Endodermal cell (in vitro differentiated cells): ENCODE results near the gene SPTA1. TPM values are rescaled to one million over a fixed set of nuclear protein-coding genes. Genes with fewer than 3 reads are reported as not detected.
"Not testable (repeated sequence)": the region's sequence is repeated elsewhere in the genome, so short reads cannot be mapped to it uniquely, and the experiment has no call there.

ENCODE experiments used
- DNase-seq: peaks from one replicate; pipeline ENCODE4 v3.0.0-alpha.2; 2017
- H3K27ac ChIP-seq: 2 replicates; pipeline ENCODE4 v1.5.1; 2013; ENCODE audit warnings: mild to moderate bottlenecking, low read depth, low read length, moderate library complexity
- H3K27me3 ChIP-seq: 2 replicates; pipeline ENCODE4 v1.6.1; 2013; ENCODE audit warnings: mild to moderate bottlenecking, low read length, moderate library complexity; ENCODE audit not compliant: insufficient read depth, control insufficient read depth, poor library complexity, severe bottlenecking
- H3K36me3 ChIP-seq: 2 replicates; pipeline ENCODE4 v1.7.0; 2013; ENCODE audit warnings: mild to moderate bottlenecking, low read length, moderate library complexity; ENCODE audit not compliant: control insufficient read depth, insufficient read depth
- H3K4me1 ChIP-seq: one replicate; pipeline ENCODE4 v1.7.0; 2013; ENCODE audit warnings: low read length; ENCODE audit not compliant: control insufficient read depth, insufficient read depth
- H3K4me3 ChIP-seq: 2 replicates; pipeline ENCODE4 v1.5.1; 2013; ENCODE audit warnings: mild to moderate bottlenecking, low read length, moderate library complexity
- H3K9ac ChIP-seq: 2 replicates; pipeline ENCODE4 v1.6.1; 2013; ENCODE audit warnings: mild to moderate bottlenecking, low read length, moderate library complexity; ENCODE audit not compliant: poor library complexity, severe bottlenecking; ENCODE audit errors: extremely low read depth
- H3K9me3 ChIP-seq: 2 replicates; pipeline ENCODE4 v1.6.1; 2013; ENCODE audit warnings: mild to moderate bottlenecking, low read length, moderate library complexity; ENCODE audit not compliant: control insufficient read depth
- H3K27ac Mint-ChIP-seq: 2 replicates; pipeline ENCODE4 v1.8.0; 2020; ENCODE audit warnings: mixed read lengths
- H3K27me3 Mint-ChIP-seq: 2 replicates; pipeline ENCODE4 v1.8.0; 2021; ENCODE audit warnings: mild to moderate bottlenecking, mixed read lengths; ENCODE audit not compliant: insufficient read depth
- H3K36me3 Mint-ChIP-seq: 2 replicates; pipeline ENCODE4 v1.8.0; 2020; ENCODE audit warnings: low read depth, mixed read lengths
- H3K4me1 Mint-ChIP-seq: 2 replicates; pipeline ENCODE4 v1.8.0; 2020; ENCODE audit warnings: mixed read lengths
- H3K4me3 Mint-ChIP-seq: 2 replicates; pipeline ENCODE4 v1.8.0; 2020; ENCODE audit warnings: mild to moderate bottlenecking, moderate library complexity, mixed read lengths
- H3K9me3 Mint-ChIP-seq: 2 replicates; pipeline ENCODE4 v1.8.0; 2020; ENCODE audit warnings: mild to moderate bottlenecking, mixed read lengths
- CTCF ChIP-seq: fragments of 200-600 bp; sonication (generic); conservative IDR thresholded peaks from 2 replicates; pipeline ENCODE4 v1.5.0; 2021; ENCODE audit warnings: antibody characterized with exemption, mild to moderate bottlenecking
- WGBS, 2 experiments: methylation state at CpG; one replicate each; pipeline versions ENCODE4 v1.1.5 to v1.1.7; 2013; ENCODE audit warnings: missing lambda C conversion rate in 2 of 2, mixed read lengths in 1 of 2; ENCODE audit not compliant: insufficient coverage in 1 of 2, insufficient read length in 1 of 2; 5-methylcytosine and 5-hydroxymethylcytosine counted together
- total RNA-seq, 2 donors: library from RNA; stranded (reverse); fragmentation: NEBNext Ultra II Directional in 1 of 2; extraction: Animal tissue kit (Norgen Biotek cat#: 25700) in 1 of 2; gene quantifications; 2 replicates in 1 of 2; 3 replicates in 1 of 2; pipeline ENCODE4 v1.2.1, GENCODE V29; 2021

SPTA1 gene
- total RNA-seq, 2 donors from 2014 or later, result not detected

- Histone ChIP-seq H3K27ac (no peak overlapping the region), H3K9me3 (no peaks in the 10 kb centered on the region), H3K4me1 (no peaks in the 10 kb centered on the region), H3K27me3 (no peaks in the 10 kb centered on the region), H3K36me3 (no peaks in the 10 kb centered on the region), H3K9ac (no peak overlapping the region), H3K4me3 (no peak overlapping the region)
- no peaks in the 10 kb centered on the region for H3K27me3 Mint-ChIP-seq
- TF ChIP-seq CTCF, result no peak
- H3K27ac Mint-ChIP-seq, result no peak overlapping the region
- DNase-seq, result no peak
- H3K36me3 Mint-ChIP-seq, result no peaks in the 10 kb centered on the region
- 89 to 96% methylated on average over 1 to 2 of the region's 2 CpGs for WGBS, 2 experiments
- no peaks in the 10 kb centered on the region for H3K9me3 Mint-ChIP-seq
- no peaks in the 10 kb centered on the region for H3K4me1 Mint-ChIP-seq
- no peak overlapping the region for H3K4me3 Mint-ChIP-seq
Observed at GRCh38 chr1:158694596-158694995, 8.1 kb upstream of the SPTA1 start.

GRCh38 chr1:158692356-158692755, 5.8 kb upstream of the SPTA1 start:
- no peak overlapping the region for H3K4me3 Mint-ChIP-seq
- peaks cover 2% of the 10 kb centered on the region for H3K9me3 Mint-ChIP-seq
- no peaks in the 10 kb centered on the region for H3K4me1 Mint-ChIP-seq

GRCh38 chr1:158691907-158692306, 5.4 kb upstream of the SPTA1 start:
- H3K27ac Mint-ChIP-seq, result no peak overlapping the region

More at GRCh38 chr1:158692356-158692755, 5.8 kb upstream of the SPTA1 start:
- Histone ChIP-seq H3K4me1 (no peaks in the 10 kb centered on the region), H3K9me3 (no peaks in the 10 kb centered on the region), H3K9ac (no peak overlapping the region), H3K36me3 (no peaks in the 10 kb centered on the region), H3K27me3 (no peaks in the 10 kb centered on the region), H3K4me3 (no peak overlapping the region), H3K27ac (no peak overlapping the region)
- DNase-seq, result no peak
- TF ChIP-seq CTCF, result no peak
- H3K36me3 Mint-ChIP-seq, result no peaks in the 10 kb centered on the region
- peaks cover 2% of the 10 kb centered on the region for H3K27me3 Mint-ChIP-seq
- H3K27ac Mint-ChIP-seq, result no peak overlapping the region

GRCh38 chr1:158691149-158691548, 4.6 kb upstream of the SPTA1 start:
- H3K36me3 Mint-ChIP-seq, H3K4me3 Mint-ChIP-seq: not testable (repeated sequence)

More at GRCh38 chr1:158691907-158692306, 5.4 kb upstream of the SPTA1 start:
- TF ChIP-seq CTCF, result no peak
- peaks cover 2% of the 10 kb centered on the region for H3K27me3 Mint-ChIP-seq
- H3K27me3 ChIP-seq, result no peaks in the 10 kb centered on the region
- H3K27ac ChIP-seq, result no peak overlapping the region
- H3K36me3 Mint-ChIP-seq, result no peaks in the 10 kb centered on the region
- H3K9me3 Mint-ChIP-seq, result peaks cover 2% of the 10 kb centered on the region
- no peaks in the 10 kb centered on the region for H3K9me3 ChIP-seq
- no peaks in the 10 kb centered on the region for H3K36me3 ChIP-seq
- no peak overlapping the region for H3K4me3 ChIP-seq
- no peaks in the 10 kb centered on the region for H3K4me1 ChIP-seq
- no peaks in the 10 kb centered on the region for H3K4me1 Mint-ChIP-seq
- H3K4me3 Mint-ChIP-seq, result no peak overlapping the region
- no peak for DNase-seq
- no peak overlapping the region for H3K9ac ChIP-seq

More at GRCh38 chr1:158691149-158691548, 4.6 kb upstream of the SPTA1 start:
- not testable (repeated sequence) for H3K4me1 ChIP-seq, H3K27me3 Mint-ChIP-seq, H3K9me3 Mint-ChIP-seq, H3K36me3 ChIP-seq, H3K9ac ChIP-seq, H3K4me3 ChIP-seq, H3K27ac ChIP-seq, H3K9me3 ChIP-seq, DNase-seq, H3K27me3 ChIP-seq, H3K4me1 Mint-ChIP-seq, H3K27ac Mint-ChIP-seq
- WGBS, 2 experiments, result 83% methylated on average over 1 of the region's 1 CpG
